HepG2 (cell line): ENCODE results near the gene CLEC3B. TPM values are rescaled to one million over a fixed set of nuclear protein-coding genes. Genes with fewer than 3 reads are reported as not detected.

Source experiments
- ATAC-seq: fragments of 200-7000 bp; cut with Tn5 transposase; 3 replicates; pipeline ENCODE4 v1.9.1; 2020; ENCODE audit warnings: mild to moderate bottlenecking, moderate library complexity
- BruUV-seq: library from RNA; stranded (reverse); fragments of 400-500 nt; replicated peaks from 2 replicates; lab custom pipeline; 2021; lab: Mats Ljungman, UMichigan
- CTCF ChIA-PET: fragments of 300-600 bp; formaldehyde crosslinking; extraction: SDS; loops from one replicate; lab custom pipeline; 2021; ENCODE audit warnings: low total read pairs, inconsistent platforms, low intra/inter-chr PET ratio; lab: Yijun Ruan, JAX
- POLR2A ChIA-PET: fragments of 350-600 bp; sonication (Branson Sonifier 250); formaldehyde crosslinking; loops from one replicate; lab custom pipeline; 2020; ENCODE audit warnings: antibody characterized with exemption, inconsistent platforms; lab: Yijun Ruan, JAX
- DNase-seq: peaks from one replicate; pipeline ENCODE4 v3.0.0-alpha.2; 2015; ENCODE audit warnings: low spot score
- FAIRE-seq: peaks from 3 replicates; lab custom pipeline; 2011; peaks lifted over from hg19 to GRCh38; lab: Jason Lieb, UNC
- H2AFZ ChIP-seq: one replicate; pipeline ENCODE4 v1.6.1; 2011; ENCODE audit warnings: low read length, inconsistent platforms
- H3K27ac ChIP-seq: fragments of 300-600 bp; 3 replicates; pipeline ENCODE4 v1.8.0; 2011; ENCODE audit warnings: mixed run types, mild to moderate bottlenecking, mixed read lengths, low read length, inconsistent platforms; ENCODE audit not compliant: insufficient read depth; ENCODE audit errors: extremely low read length
- H3K27me3 ChIP-seq, 2 experiments: fragments of 200-600 bp in 1 of 2; 2 replicates in 1 of 2; 3 replicates in 1 of 2; pipeline versions ENCODE4 v1.6.0 to v1.8.0; 2011; ENCODE audit warnings: low read length in 2 of 2, mild to moderate bottlenecking in 2 of 2, moderate library complexity in 2 of 2, inconsistent platforms in 1 of 2; ENCODE audit not compliant: insufficient read depth in 2 of 2, control insufficient read depth in 1 of 2
- H3K36me3 ChIP-seq, 2 experiments: fragments of 200-600 bp in 1 of 2; replicated peaks in 1 of 2; 2 replicates in 1 of 2; 3 replicates in 1 of 2; pipeline versions ENCODE4 v1.5.1 to v1.8.0; 2011; ENCODE audit warnings: low read length in 2 of 2, inconsistent platforms in 1 of 2; ENCODE audit not compliant: insufficient read depth in 2 of 2, control insufficient read depth in 1 of 2
- H3K4me1 ChIP-seq: 2 replicates; pipeline ENCODE4 v1.5.1; 2012; ENCODE audit warnings: low read length, inconsistent platforms; ENCODE audit not compliant: insufficient read depth
- H3K4me2 ChIP-seq: 2 replicates; pipeline ENCODE4 v1.6.0; 2011; ENCODE audit warnings: low read depth, low read length, inconsistent platforms
- H3K4me3 ChIP-seq, 3 experiments: fragments of 200-600 bp in 1 of 3; sonication (generic), shearing (Covaris generic) in 1 of 3; replicated peaks in 1 of 3; 2 replicates each; pipeline ENCODE4 v1.5.1; 2011 to 2016; ENCODE audit warnings: low read length in 3 of 3, inconsistent platforms in 2 of 3, low read depth in 2 of 3, mild to moderate bottlenecking in 2 of 3, control low read depth in 1 of 3, mixed read lengths in 1 of 3; ENCODE audit not compliant: insufficient read depth in 1 of 3
- H3K79me2 ChIP-seq: one replicate; pipeline ENCODE4 v1.6.1; 2011; ENCODE audit warnings: low read length, inconsistent platforms; ENCODE audit not compliant: insufficient read depth
- H3K9ac ChIP-seq: 2 replicates; pipeline ENCODE4 v1.6.0; 2011; ENCODE audit warnings: mild to moderate bottlenecking, low read depth, low read length, inconsistent platforms; ENCODE audit not compliant: insufficient read depth
- H3K9me3 ChIP-seq: 2 replicates; pipeline ENCODE4 v1.5.1; 2012; ENCODE audit warnings: mild to moderate bottlenecking, low read length
- H4K20me1 ChIP-seq: 2 replicates; pipeline ENCODE4 v1.6.0; 2011; ENCODE audit warnings: inconsistent platforms, mild to moderate bottlenecking, low read length, moderate library complexity; ENCODE audit not compliant: insufficient read depth
- CEBPB ChIP-seq: IDR thresholded peaks from 2 replicates; pipeline ENCODE4 v1.6.1; 2011; ENCODE audit warnings: low read depth, low read length, improper control_type of control experiment, borderline replicate concordance
- CHD4 ChIP-seq: fragments of 200-600 bp; sonication (generic); IDR thresholded peaks from 2 replicates; pipeline ENCODE4 v1.7.0; 2017; ENCODE audit warnings: mild to moderate bottlenecking, low read length, borderline replicate concordance
- MNT ChIP-seq: fragments of 450-650 bp; IDR thresholded peaks from 2 replicates; pipeline ENCODE4 v1.6.1; 2016
- NCOA2 ChIP-seq: sonication (generic); formaldehyde crosslinking; IDR thresholded peaks from 2 replicates; pipeline ENCODE4 v1.8.0; 2022; ENCODE audit warnings: inconsistent platforms
- SUZ12 ChIP-seq: fragments of 150-350 bp; IDR thresholded peaks from 2 replicates; pipeline ENCODE4 v1.6.1; 2014; ENCODE audit warnings: low read depth, low read length
- ZBTB21 ChIP-seq: sonication (generic); formaldehyde crosslinking; IDR thresholded peaks from 2 replicates; pipeline ENCODE4 v1.4.0; 2020; ENCODE audit warnings: missing genetic modification reagents
- ZC3H13 ChIP-seq: sonication (generic); formaldehyde crosslinking; IDR thresholded peaks from 2 replicates; pipeline ENCODE4 v1.8.1; 2023; ENCODE audit warnings: mild to moderate bottlenecking, missing genetic modification reagents, moderate library complexity
- ZFP36L1 ChIP-seq: sonication (generic); formaldehyde crosslinking; IDR thresholded peaks from 2 replicates; pipeline ENCODE4 v1.8.0; 2022; ENCODE audit warnings: mild to moderate bottlenecking, missing genetic modification reagents, moderate library complexity
- ZNF12 ChIP-seq: sonication (generic); formaldehyde crosslinking; IDR thresholded peaks from 2 replicates; pipeline ENCODE4 v1.5.0; 2020; ENCODE audit warnings: missing genetic modification reagents
- ZNF253 ChIP-seq: sonication (generic); formaldehyde crosslinking; IDR thresholded peaks from 2 replicates; pipeline ENCODE4 v1.8.0; 2022; ENCODE audit warnings: mild to moderate bottlenecking, missing genetic modification reagents, borderline replicate concordance
- ZNF503 ChIP-seq: sonication (generic); formaldehyde crosslinking; IDR thresholded peaks from 2 replicates; pipeline ENCODE4 v1.4.0; 2020; ENCODE audit warnings: missing genetic modification reagents
- ZNF75D ChIP-seq: sonication (generic); formaldehyde crosslinking; IDR thresholded peaks from 2 replicates; pipeline ENCODE4 v1.8.1; 2023; ENCODE audit warnings: missing genetic modification reagents, mild to moderate bottlenecking, borderline replicate concordance
- ZNF766 ChIP-seq: sonication (generic); formaldehyde crosslinking; IDR thresholded peaks from 2 replicates; pipeline ENCODE4 v1.5.0; 2020; ENCODE audit warnings: missing genetic modification reagents, borderline replicate concordance
- ZNF800 ChIP-seq: sonication (generic); formaldehyde crosslinking; IDR thresholded peaks from 2 replicates; pipeline ENCODE4 v1.4.0; 2020; ENCODE audit warnings: missing genetic modification reagents
- ZZZ3 ChIP-seq: sonication (generic); formaldehyde crosslinking; IDR thresholded peaks from 2 replicates; pipeline ENCODE4 v1.4.0; 2020; ENCODE audit warnings: missing genetic modification reagents, mild to moderate bottlenecking, borderline replicate concordance
- WGBS: methylation state at CpG from one replicate; pipeline ENCODE4 v1.1.6; 2017; ENCODE audit warnings: low lambda C conversion rate; 5-methylcytosine and 5-hydroxymethylcytosine counted together
- in situ Hi-C: cut with HindIII; loops from 2 replicates; pipeline ENCODE4 v1.10.0; 2017; ENCODE audit warnings: low pct_unique_long_range_greater_than_20kb; ENCODE audit not compliant: extremely low pct_ligation_motif_present
- intact Hi-C: fragments of 100-400 bp; cut with micrococcal nuclease; formaldehyde crosslinking; loops from one replicate; pipeline ENCODE4 v1.10.0; 2022; ENCODE audit not compliant: unreplicated experiment
- polyA plus RNA-seq, 8 experiments: library from polyadenylated mRNA; depleted of rRNA in 3 of 8; stranded (reverse) in 7 of 8; unstranded in 1 of 8; fragments of >200 nt; fragmentation: Illumina TruSeq in 4 of 8; extraction: Trizol in 4 of 8; gene quantifications; 2 replicates each; pipeline versions ENCODE4 v1.2.1 to v1.2.3, GENCODE V29; 2011 to 2016; ENCODE audit warnings: low read depth in 4 of 8, missing spikeins in 1 of 8, mixed read lengths in 1 of 8; ENCODE audit not compliant: insufficient read depth in 1 of 8
- total RNA-seq, 5 experiments: library from RNA; depleted of rRNA; stranded (reverse); fragments of >200 nt; fragmentation: Illumina TruSeq; extraction: Trizol; gene quantifications; 2 replicates each; pipeline ENCODE4 v1.2.3, GENCODE V29; 2016; ENCODE audit warnings: low read depth in 1 of 5
- TF ChIP-seq, protein P1 (sequence below): sonication (generic); formaldehyde crosslinking; IDR thresholded peaks from 2 replicates; pipeline ENCODE4 v1.5.0; 2020; ENCODE audit warnings: missing genetic modification reagents

CLEC3B gene
- total and polyA plus RNA-seq, 2 of the 13 experiments (the other 11 are each of a cell fraction or from before 2014, with no cell fraction given) = 0.07 TPM; not detected in 1

- BruUV-seq = no TSS peak
- Histone ChIP-seq H3K9ac (no peak overlapping the region), H2AFZ (no peak overlapping the region), H4K20me1 (no peaks in the 10 kb centered on the region), H3K4me1 (no peaks in the 10 kb centered on the region), H3K4me3 (no peak overlapping the region), H3K36me3 (no peaks in the 10 kb centered on the region), H3K9me3 (no peaks in the 10 kb centered on the region), H3K4me2 (no peak overlapping the region), H3K27ac (no peak overlapping the region), H3K27me3 (no peaks in the 10 kb centered on the region), H3K79me2 (no peaks in the 10 kb centered on the region)
- intact Hi-C loops (no loop called here), in situ Hi-C loops (no loop called here)
- TF ChIP-seq ZZZ3 (CRISPR knock-in tag) = no peak
- TF ChIP-seq, protein P1, sequence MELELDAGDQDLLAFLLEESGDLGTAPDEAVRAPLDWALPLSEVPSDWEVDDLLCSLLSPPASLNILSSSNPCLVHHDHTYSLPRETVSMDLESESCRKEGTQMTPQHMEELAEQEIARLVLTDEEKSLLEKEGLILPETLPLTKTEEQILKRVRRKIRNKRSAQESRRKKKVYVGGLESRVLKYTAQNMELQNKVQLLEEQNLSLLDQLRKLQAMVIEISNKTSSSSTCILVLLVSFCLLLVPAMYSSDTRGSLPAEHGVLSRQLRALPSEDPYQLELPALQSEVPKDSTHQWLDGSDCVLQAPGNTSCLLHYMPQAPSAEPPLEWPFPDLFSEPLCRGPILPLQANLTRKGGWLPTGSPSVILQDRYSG (CRISPR knock-in tag) = no peak
- TF ChIP-seq CHD4 = no peak
- TF ChIP-seq ZNF12 (CRISPR knock-in tag) = no peak
- no peak for TF ChIP-seq ZNF253 (CRISPR knock-in tag)
- TF ChIP-seq ZNF75D (CRISPR knock-in tag) = no peak
- TF ChIP-seq ZNF800 (CRISPR knock-in tag) = no peak
- no peak for TF ChIP-seq ZNF766
- TF ChIP-seq ZBTB21 (CRISPR knock-in tag) = no peak
- TF ChIP-seq NCOA2 (CRISPR knock-in tag) = no peak
- no peak for TF ChIP-seq CEBPB
- TF ChIP-seq ZC3H13 (CRISPR knock-in tag) = no peak
- TF ChIP-seq MNT = no peak
- no peak for TF ChIP-seq ZNF503 (CRISPR knock-in tag)
- TF ChIP-seq SUZ12 = no peak
- TF ChIP-seq ZFP36L1 (CRISPR knock-in tag) = no peak
- DNase-seq (no peak), ATAC-seq (no peak), FAIRE-seq (no peak)
- CTCF ChIA-PET = no interaction called here
- 65% methylated on average over 3 of the region's 3 CpGs for WGBS
- POLR2A ChIA-PET = no interaction called here
Measured at GRCh38 chr3:45023675-45024074, 2.4 kb upstream of the CLEC3B start.
